Fibroblast of the aortic adventitia (primary cell): Measurements from ENCODE around the gene DHRS1. TPM values are rescaled to one million over a fixed set of nuclear protein-coding genes. Genes with fewer than 3 reads are reported as not detected.

Experiments used
- DNase-seq: peaks from one replicate; pipeline ENCODE4 v3.0.0-alpha.2; 2010; ENCODE audit warnings: low read depth
- H3K4me3 ChIP-seq: 2 replicates; pipeline ENCODE4 v1.5.1; 2011; ENCODE audit warnings: low read depth, mild to moderate bottlenecking, control low read depth, low read length, moderate library complexity
- total RNA-seq: library from RNA; depleted of rRNA; stranded (reverse); fragments of >200 nt; gene quantifications from 2 replicates; pipeline ENCODE4 v1.2.3, GENCODE V29; 2012; ENCODE audit warnings: low replicate concordance
- TF ChIP-seq, protein P1 (sequence below): IDR thresholded peaks from 2 replicates; pipeline ENCODE4 v1.5.1; 2011; ENCODE audit warnings: mild to moderate bottlenecking, low read length, control low read depth, inconsistent platforms; ENCODE audit not compliant: insufficient read depth

Gene DHRS1
- total RNA-seq, 1 donor, result 20.7 TPM

DNA sequence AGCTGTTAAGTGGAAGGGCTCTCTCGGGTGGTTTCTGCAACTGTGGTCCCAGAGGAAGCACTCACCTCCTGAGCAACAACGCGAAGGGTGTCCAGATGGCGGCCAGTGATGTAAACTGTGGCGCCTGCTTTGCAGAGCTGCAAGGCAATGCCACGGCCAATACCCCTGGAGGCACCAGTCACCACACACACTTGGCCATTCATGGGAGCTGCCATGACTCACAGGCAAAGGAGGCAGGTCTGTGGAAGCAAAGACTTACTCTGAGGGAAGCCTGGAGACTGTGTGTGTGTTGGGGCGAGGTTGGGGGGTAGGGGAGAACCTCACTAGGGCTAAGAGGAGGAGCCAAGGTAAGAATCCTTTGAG, 707 bp downstream of the DHRS1 start:
- TF ChIP-seq, protein P1, sequence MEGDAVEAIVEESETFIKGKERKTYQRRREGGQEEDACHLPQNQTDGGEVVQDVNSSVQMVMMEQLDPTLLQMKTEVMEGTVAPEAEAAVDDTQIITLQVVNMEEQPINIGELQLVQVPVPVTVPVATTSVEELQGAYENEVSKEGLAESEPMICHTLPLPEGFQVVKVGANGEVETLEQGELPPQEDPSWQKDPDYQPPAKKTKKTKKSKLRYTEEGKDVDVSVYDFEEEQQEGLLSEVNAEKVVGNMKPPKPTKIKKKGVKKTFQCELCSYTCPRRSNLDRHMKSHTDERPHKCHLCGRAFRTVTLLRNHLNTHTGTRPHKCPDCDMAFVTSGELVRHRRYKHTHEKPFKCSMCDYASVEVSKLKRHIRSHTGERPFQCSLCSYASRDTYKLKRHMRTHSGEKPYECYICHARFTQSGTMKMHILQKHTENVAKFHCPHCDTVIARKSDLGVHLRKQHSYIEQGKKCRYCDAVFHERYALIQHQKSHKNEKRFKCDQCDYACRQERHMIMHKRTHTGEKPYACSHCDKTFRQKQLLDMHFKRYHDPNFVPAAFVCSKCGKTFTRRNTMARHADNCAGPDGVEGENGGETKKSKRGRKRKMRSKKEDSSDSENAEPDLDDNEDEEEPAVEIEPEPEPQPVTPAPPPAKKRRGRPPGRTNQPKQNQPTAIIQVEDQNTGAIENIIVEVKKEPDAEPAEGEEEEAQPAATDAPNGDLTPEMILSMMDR, result no peak
- DNase-seq, result peak; percentile 55
- peak overlapping the region; percentile 99 for H3K4me3 ChIP-seq

DNA sequence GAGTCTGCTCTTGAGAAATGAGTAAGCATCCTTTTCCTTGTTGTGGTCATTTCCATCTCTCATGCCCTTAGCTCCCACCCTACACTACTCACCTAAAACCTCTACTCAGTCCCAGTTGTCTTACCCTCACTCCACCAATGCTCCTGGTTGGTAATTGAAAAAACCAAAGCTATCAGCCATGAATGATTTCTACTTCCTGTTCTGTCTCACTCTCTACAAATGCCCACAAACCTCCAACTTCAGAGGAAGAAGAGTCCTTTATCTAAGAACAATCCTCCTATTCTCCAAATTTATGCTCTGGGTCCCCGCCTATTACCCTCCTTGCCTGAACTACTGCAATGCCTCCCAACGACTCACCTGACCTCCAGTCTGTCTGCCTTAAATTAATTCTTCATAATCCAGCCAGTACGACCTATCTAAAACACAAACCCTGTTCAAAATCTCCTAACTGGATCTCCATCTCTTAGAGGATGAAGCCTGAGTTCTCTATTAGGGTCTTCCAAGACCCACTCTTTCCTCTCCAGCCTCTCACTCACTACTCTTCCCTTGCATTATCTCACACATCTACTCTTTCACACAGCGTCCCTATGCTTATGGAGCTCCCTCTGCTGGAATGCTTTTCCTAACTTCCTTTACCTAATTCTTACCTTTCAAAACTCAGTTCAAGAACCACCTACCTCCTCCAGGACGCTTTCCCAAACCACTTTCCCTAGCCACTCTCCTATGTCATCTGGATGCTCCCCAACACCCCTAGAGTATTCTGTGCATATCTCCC, 2.2 kb downstream of the DHRS1 start:
- H3K4me3 ChIP-seq, result no peak overlapping the region
- TF ChIP-seq, protein P1, result peak; percentile 41
- peak; percentile 27 for DNase-seq

DNA sequence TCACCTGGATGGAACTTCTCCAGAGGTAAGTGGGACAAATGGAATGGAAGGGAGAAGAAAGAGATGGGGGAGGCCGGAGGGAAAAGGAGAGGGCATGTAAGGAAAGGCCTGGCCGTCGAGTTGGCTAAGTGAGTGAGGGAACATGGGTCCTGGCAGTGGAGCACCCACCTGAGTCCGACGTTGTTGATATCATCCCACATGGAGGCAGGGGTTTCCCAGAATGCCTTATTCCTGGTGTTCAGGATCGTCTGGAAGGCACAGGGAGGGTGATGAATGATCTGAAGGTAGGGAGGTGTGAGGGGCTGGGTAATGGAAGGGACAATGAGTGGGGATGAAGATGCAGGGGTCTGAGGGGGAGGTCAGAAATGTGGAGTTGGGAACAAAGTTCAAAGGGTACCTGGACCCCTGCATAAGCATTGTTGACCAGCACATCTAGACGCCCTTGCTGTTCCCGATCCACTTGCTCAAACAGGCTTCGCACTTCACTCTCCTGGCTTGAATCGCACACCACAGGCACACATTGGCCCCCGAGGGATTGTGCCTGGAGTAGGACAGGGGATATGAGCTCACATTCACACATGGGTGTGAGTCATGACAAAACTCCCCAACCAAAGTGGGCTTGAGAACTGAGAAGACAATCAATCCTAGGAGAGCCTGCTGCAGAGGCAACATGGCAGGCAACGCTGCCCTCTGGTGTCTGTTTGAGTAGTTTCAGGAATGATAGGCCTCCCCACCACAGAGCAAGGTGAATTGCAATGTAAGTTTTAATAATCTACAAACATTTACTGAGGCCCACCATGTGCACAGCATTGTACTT, 3.0 kb downstream of the DHRS1 start:
- TF ChIP-seq, protein P1, result peak; percentile 75
- DNase-seq, result peak; percentile 93
- no peak overlapping the region for H3K4me3 ChIP-seq

DNA sequence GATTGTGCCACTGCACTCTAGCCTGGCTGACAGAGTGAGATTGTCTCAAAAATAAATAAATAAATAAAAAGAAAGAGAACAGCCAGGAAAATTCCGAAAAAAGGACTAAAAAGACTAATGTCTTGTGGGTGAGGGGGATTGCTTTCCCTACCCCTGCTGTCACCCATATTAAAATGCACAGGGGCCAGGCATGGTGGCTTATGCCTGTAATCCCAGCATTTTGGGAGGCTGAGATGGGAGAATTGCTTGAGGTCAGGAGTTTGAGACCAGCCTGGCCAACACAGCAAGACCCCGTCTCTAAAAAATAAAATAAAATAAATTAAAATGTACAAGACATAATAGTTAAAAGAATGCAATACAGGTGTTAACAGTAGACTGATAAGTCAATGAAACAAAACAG, 6.1 kb downstream of the DHRS1 start:
- TF ChIP-seq, protein P1, result no peak
- DNase-seq, result no peak
- H3K4me3 ChIP-seq, result no peak overlapping the region

DNA sequence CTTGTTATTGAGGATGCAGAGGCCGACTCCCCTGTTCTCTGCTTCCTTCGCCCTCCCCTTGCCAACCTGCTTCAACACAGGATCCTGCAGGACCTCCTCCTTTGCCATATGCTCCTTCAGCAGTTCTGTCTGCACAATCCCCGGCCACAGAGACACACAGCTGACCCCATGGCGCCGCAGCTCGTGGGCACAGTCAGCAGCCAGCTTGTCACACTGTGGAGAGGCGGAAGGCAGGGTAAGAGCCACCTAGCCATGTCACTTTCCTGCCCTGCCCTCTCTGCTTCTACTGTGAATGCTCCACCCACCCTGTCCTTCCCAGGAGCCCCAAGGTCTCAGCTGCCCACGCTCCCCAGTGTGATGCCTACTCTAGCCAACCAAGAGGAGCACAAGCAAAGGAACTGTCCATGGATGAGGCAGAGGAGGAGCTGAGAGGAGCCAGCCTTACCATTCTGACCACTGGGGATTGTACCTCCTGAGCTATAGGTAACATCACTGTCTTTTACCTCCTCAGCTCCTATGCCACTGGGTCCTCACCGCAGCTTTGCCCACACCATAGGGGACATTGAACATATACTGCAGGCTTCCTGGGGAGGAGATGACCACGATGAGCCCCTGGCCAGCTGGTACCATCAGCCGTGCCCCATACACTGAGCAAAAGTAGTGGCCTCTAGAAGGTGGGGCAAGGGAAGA, 7.3 kb downstream of the DHRS1 start:
- TF ChIP-seq, protein P1, result no peak
- H3K4me3 ChIP-seq, result no peak overlapping the region
- DNase-seq, result no peak

DNA sequence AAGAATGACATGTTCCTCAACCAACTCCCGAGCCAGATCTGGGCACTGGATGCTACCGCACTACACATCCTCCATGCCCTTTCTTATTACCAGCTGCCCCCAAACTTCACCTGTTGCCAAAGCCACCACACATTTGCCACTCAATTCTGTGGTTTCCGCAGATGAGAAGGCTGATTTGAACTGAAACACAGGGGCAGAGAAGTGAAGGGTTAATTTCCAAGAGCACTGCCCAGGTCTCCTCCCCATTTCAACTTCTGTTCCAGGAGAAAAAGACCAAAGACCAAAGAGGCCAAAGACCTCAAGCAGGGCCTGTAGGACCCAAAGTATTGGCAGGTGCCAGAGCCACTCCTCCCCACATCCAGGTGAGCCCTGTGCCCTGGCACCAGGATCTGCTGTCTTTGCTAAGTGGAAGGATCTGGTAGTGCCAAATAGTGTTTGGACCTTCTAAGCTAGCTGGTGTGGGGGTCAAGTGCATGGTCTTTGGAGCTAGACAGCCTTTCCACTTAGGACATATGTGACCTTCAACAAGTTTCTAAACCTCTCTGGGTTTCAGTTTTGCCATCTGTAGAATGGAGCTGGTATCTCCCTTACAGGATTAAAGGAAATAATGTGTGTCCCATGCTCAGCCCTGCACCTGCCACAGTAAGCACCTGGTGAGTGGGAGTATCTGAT, 8.0 kb downstream of the DHRS1 start:
- DNase-seq, result no peak
- H3K4me3 ChIP-seq, result no peak overlapping the region
- TF ChIP-seq, protein P1, result no peak
